HepG2 (cell line): ENCODE measurements around the gene TEK. TPM values are rescaled to one million over a fixed set of nuclear protein-coding genes. Genes with fewer than 3 reads are reported as not detected.

ENCODE experiments used
- ATAC-seq: fragments of 200-7000 bp; cut with Tn5 transposase; 3 replicates; pipeline ENCODE4 v1.9.1; 2020; ENCODE audit warnings: mild to moderate bottlenecking, moderate library complexity
- BruUV-seq: library from RNA; stranded (reverse); fragments of 400-500 nt; replicated peaks from 2 replicates; lab custom pipeline; 2021; lab: Mats Ljungman, UMichigan
- CTCF ChIA-PET: fragments of 300-600 bp; formaldehyde crosslinking; extraction: SDS; loops from one replicate; lab custom pipeline; 2021; ENCODE audit warnings: low total read pairs, inconsistent platforms, low intra/inter-chr PET ratio; lab: Yijun Ruan, JAX
- POLR2A ChIA-PET: fragments of 350-600 bp; sonication (Branson Sonifier 250); formaldehyde crosslinking; loops from one replicate; lab custom pipeline; 2020; ENCODE audit warnings: antibody characterized with exemption, inconsistent platforms; lab: Yijun Ruan, JAX
- DNase-seq: peaks from one replicate; pipeline ENCODE4 v3.0.0-alpha.2; 2015; ENCODE audit warnings: low spot score
- FAIRE-seq: peaks from 3 replicates; lab custom pipeline; 2011; peaks lifted over from hg19 to GRCh38; lab: Jason Lieb, UNC
- H2AFZ ChIP-seq: one replicate; pipeline ENCODE4 v1.6.1; 2011; ENCODE audit warnings: low read length, inconsistent platforms
- H3K27ac ChIP-seq: fragments of 300-600 bp; 3 replicates; pipeline ENCODE4 v1.8.0; 2011; ENCODE audit warnings: mixed run types, mild to moderate bottlenecking, mixed read lengths, low read length, inconsistent platforms; ENCODE audit not compliant: insufficient read depth; ENCODE audit errors: extremely low read length
- H3K27me3 ChIP-seq, 2 experiments: fragments of 200-600 bp in 1 of 2; 2 replicates in 1 of 2; 3 replicates in 1 of 2; pipeline versions ENCODE4 v1.6.0 to v1.8.0; 2011; ENCODE audit warnings: low read length in 2 of 2, mild to moderate bottlenecking in 2 of 2, moderate library complexity in 2 of 2, inconsistent platforms in 1 of 2; ENCODE audit not compliant: insufficient read depth in 2 of 2, control insufficient read depth in 1 of 2
- H3K36me3 ChIP-seq, 2 experiments: fragments of 200-600 bp in 1 of 2; replicated peaks in 1 of 2; 2 replicates in 1 of 2; 3 replicates in 1 of 2; pipeline versions ENCODE4 v1.5.1 to v1.8.0; 2011; ENCODE audit warnings: low read length in 2 of 2, inconsistent platforms in 1 of 2; ENCODE audit not compliant: insufficient read depth in 2 of 2, control insufficient read depth in 1 of 2
- H3K4me1 ChIP-seq: 2 replicates; pipeline ENCODE4 v1.5.1; 2012; ENCODE audit warnings: low read length, inconsistent platforms; ENCODE audit not compliant: insufficient read depth
- H3K4me2 ChIP-seq: 2 replicates; pipeline ENCODE4 v1.6.0; 2011; ENCODE audit warnings: low read depth, low read length, inconsistent platforms
- H3K4me3 ChIP-seq, 3 experiments: fragments of 200-600 bp in 1 of 3; sonication (generic), shearing (Covaris generic) in 1 of 3; replicated peaks in 1 of 3; 2 replicates each; pipeline ENCODE4 v1.5.1; 2011 to 2016; ENCODE audit warnings: low read length in 3 of 3, inconsistent platforms in 2 of 3, low read depth in 2 of 3, mild to moderate bottlenecking in 2 of 3, control low read depth in 1 of 3, mixed read lengths in 1 of 3; ENCODE audit not compliant: insufficient read depth in 1 of 3
- H3K79me2 ChIP-seq: one replicate; pipeline ENCODE4 v1.6.1; 2011; ENCODE audit warnings: low read length, inconsistent platforms; ENCODE audit not compliant: insufficient read depth
- H3K9ac ChIP-seq: 2 replicates; pipeline ENCODE4 v1.6.0; 2011; ENCODE audit warnings: mild to moderate bottlenecking, low read depth, low read length, inconsistent platforms; ENCODE audit not compliant: insufficient read depth
- H3K9me3 ChIP-seq: 2 replicates; pipeline ENCODE4 v1.5.1; 2012; ENCODE audit warnings: mild to moderate bottlenecking, low read length
- H4K20me1 ChIP-seq: 2 replicates; pipeline ENCODE4 v1.6.0; 2011; ENCODE audit warnings: inconsistent platforms, mild to moderate bottlenecking, low read length, moderate library complexity; ENCODE audit not compliant: insufficient read depth
- DNMT1 ChIP-seq: sonication (generic); formaldehyde crosslinking; IDR thresholded peaks from 2 replicates; pipeline ENCODE4 v1.5.1; 2020; ENCODE audit warnings: mild to moderate bottlenecking, missing genetic modification reagents
- EEA1 ChIP-seq: sonication (generic); formaldehyde crosslinking; IDR thresholded peaks from 2 replicates; pipeline ENCODE4 v1.5.1; 2020; ENCODE audit warnings: mild to moderate bottlenecking, missing genetic modification reagents, borderline replicate concordance
- JDP2 ChIP-seq: sonication (generic); formaldehyde crosslinking; IDR thresholded peaks from 2 replicates; pipeline ENCODE4 v1.8.1; 2022; ENCODE audit warnings: missing genetic modification reagents, borderline replicate concordance
- MBD4 ChIP-seq: IDR thresholded peaks from 2 replicates; pipeline ENCODE4 v1.6.1; 2012; ENCODE audit warnings: low read length, inconsistent platforms, borderline replicate concordance
- MEIS1 ChIP-seq: sonication (generic); formaldehyde crosslinking; IDR thresholded peaks from 2 replicates; pipeline ENCODE4 v1.9.0; 2021; ENCODE audit warnings: mild to moderate bottlenecking, missing genetic modification reagents, moderate library complexity, borderline replicate concordance
- TEAD2 ChIP-seq: sonication (generic); formaldehyde crosslinking; IDR thresholded peaks from 2 replicates; pipeline ENCODE4 v1.9.0; 2021; ENCODE audit warnings: missing genetic modification reagents
- ZFY ChIP-seq: sonication (generic); formaldehyde crosslinking; IDR thresholded peaks from 2 replicates; pipeline ENCODE4 v1.4.0; 2020; ENCODE audit warnings: missing genetic modification reagents
- ZNF276 ChIP-seq: sonication (generic); formaldehyde crosslinking; IDR thresholded peaks from 2 replicates; pipeline ENCODE4 v1.4.0; 2020; ENCODE audit warnings: mild to moderate bottlenecking, low read depth, missing genetic modification reagents
- ZNF343 ChIP-seq: sonication (generic); formaldehyde crosslinking; IDR thresholded peaks from 2 replicates; pipeline ENCODE4 v1.4.0; 2020; ENCODE audit warnings: mild to moderate bottlenecking, missing genetic modification reagents
- ZNF530 ChIP-seq: sonication (generic); formaldehyde crosslinking; IDR thresholded peaks from 2 replicates; pipeline ENCODE4 v1.5.0; 2020; ENCODE audit warnings: low read depth, mild to moderate bottlenecking, missing genetic modification reagents
- ZNF598 ChIP-seq: sonication (generic); formaldehyde crosslinking; IDR thresholded peaks from 2 replicates; pipeline ENCODE4 v1.5.1; 2020; ENCODE audit warnings: mild to moderate bottlenecking, missing genetic modification reagents, borderline replicate concordance
- ZNF776 ChIP-seq: sonication (generic); formaldehyde crosslinking; IDR thresholded peaks from 2 replicates; pipeline ENCODE4 v1.4.0; 2020; ENCODE audit warnings: mild to moderate bottlenecking, missing genetic modification reagents
- ZSCAN29 ChIP-seq: sonication (generic); formaldehyde crosslinking; conservative IDR thresholded peaks from 2 replicates; pipeline ENCODE4 v1.4.0; 2020; ENCODE audit warnings: mild to moderate bottlenecking, missing genetic modification reagents
- WGBS: methylation state at CpG from one replicate; pipeline ENCODE4 v1.1.6; 2017; ENCODE audit warnings: low lambda C conversion rate; 5-methylcytosine and 5-hydroxymethylcytosine counted together
- in situ Hi-C: cut with HindIII; loops from 2 replicates; pipeline ENCODE4 v1.10.0; 2017; ENCODE audit warnings: low pct_unique_long_range_greater_than_20kb; ENCODE audit not compliant: extremely low pct_ligation_motif_present
- intact Hi-C: fragments of 100-400 bp; cut with micrococcal nuclease; formaldehyde crosslinking; loops from one replicate; pipeline ENCODE4 v1.10.0; 2022; ENCODE audit not compliant: unreplicated experiment
- polyA plus RNA-seq, 8 experiments: library from polyadenylated mRNA; depleted of rRNA in 3 of 8; stranded (reverse) in 7 of 8; unstranded in 1 of 8; fragments of >200 nt; fragmentation: Illumina TruSeq in 4 of 8; extraction: Trizol in 4 of 8; gene quantifications; 2 replicates each; pipeline versions ENCODE4 v1.2.1 to v1.2.3, GENCODE V29; 2011 to 2016; ENCODE audit warnings: low read depth in 4 of 8, missing spikeins in 1 of 8, mixed read lengths in 1 of 8; ENCODE audit not compliant: insufficient read depth in 1 of 8
- total RNA-seq, 5 experiments: library from RNA; depleted of rRNA; stranded (reverse); fragments of >200 nt; fragmentation: Illumina TruSeq; extraction: Trizol; gene quantifications; 2 replicates each; pipeline ENCODE4 v1.2.3, GENCODE V29; 2016; ENCODE audit warnings: low read depth in 1 of 5
- TF ChIP-seq, protein P1 (sequence below): IDR thresholded peaks from 2 replicates; pipeline ENCODE4 v1.6.1; 2012; ENCODE audit warnings: low read length, improper control_type of control experiment
- TF ChIP-seq, protein P2 (sequence below): sonication (generic); formaldehyde crosslinking; conservative IDR thresholded peaks from 2 replicates; pipeline ENCODE4 v1.8.1; 2023; ENCODE audit warnings: missing genetic modification reagents
- TF ChIP-seq, protein P3 (sequence below): IDR thresholded peaks from 2 replicates; pipeline ENCODE4 v1.6.1; 2016; ENCODE audit warnings: low read depth, control low read depth

TEK gene
- total and polyA plus RNA-seq, 2 of the 13 experiments (the other 11 are each of a cell fraction or from before 2014, with no cell fraction given), result not detected

DNA sequence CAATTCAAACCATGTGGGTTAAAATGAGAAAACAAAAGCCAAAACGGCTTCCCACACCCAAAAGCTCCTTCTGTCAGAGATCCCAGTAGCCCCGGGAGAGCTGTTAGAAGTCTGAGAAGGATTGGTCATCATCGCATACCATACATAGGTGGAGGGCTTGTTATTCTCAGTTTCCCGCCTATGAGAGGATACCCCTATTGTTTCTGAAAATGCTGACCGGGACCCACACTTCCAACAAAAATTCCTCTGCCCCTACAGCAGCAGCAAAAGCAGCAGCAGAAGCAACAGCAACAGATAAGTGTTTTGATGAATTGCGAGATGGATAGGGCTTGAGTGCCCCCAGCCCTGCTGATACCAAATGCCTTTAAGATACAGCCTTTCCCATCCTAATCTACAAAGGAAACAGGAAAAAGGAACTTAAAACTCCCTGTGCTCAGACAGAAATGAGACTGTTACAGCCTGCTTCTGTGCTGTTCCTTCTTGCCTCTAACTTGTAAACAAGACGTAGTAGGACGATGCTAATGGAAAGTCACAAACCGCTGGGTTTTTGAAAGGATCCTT, at the start of gene TEK (continued):
- TF ChIP-seq DNMT1 (CRISPR knock-in tag), result no peak
- TF ChIP-seq, all 625 proteins: peak for 0

DNA sequence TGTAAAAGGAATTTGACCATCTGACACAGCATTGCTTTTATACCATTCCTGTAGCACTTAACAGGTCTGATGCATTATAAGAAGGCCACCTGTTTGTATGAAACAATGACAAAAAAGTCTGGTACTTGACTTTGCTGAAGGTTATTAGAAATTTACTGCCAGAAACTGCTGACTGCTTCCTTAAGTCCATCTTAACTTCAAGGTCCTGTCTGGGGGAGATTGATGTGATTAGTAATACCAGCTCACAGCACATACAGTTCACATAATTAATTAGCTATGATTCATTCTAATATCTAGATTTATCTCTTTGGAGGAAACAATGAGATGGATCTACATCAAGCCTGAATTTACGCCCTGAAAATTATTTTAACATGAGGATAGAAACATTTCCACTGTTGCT, 49.6 kb upstream of the TEK start:
- no peak overlapping the region for H2AFZ ChIP-seq
- no peak for FAIRE-seq
- POLR2A ChIA-PET, result no interaction called here
- H3K9me3 ChIP-seq, result no peaks in the 10 kb centered on the region
- no peaks in the 10 kb centered on the region for H4K20me1 ChIP-seq
- BruUV-seq, result no TSS peak
- intact Hi-C loops, result no loop called here
- H3K79me2 ChIP-seq, result no peaks in the 10 kb centered on the region
- CTCF ChIA-PET, result no interaction called here
- WGBS, result 100% methylated on average over 1 of the region's 1 CpG
- H3K27me3 ChIP-seq, result no peaks in the 10 kb centered on the region
- no peak overlapping the region for H3K27ac ChIP-seq
- no peak overlapping the region for H3K4me3 ChIP-seq
- H3K9ac ChIP-seq, result no peak overlapping the region
- no peaks in the 10 kb centered on the region for H3K36me3 ChIP-seq
- no peak for ATAC-seq
- DNase-seq, result no peak
- H3K4me2 ChIP-seq, result no peak overlapping the region
- H3K4me1 ChIP-seq, result peaks cover 10% of the 10 kb centered on the region
- in situ Hi-C loops, result no loop called here
- TF ChIP-seq MBD4 (no peak), ZNF776 (CRISPR knock-in tag) (no peak), ZNF598 (CRISPR knock-in tag) (no peak), EEA1 (no peak), TEAD2 (no peak), JDP2 (CRISPR knock-in tag) (no peak), MEIS1 (CRISPR knock-in tag) (no peak), ZSCAN29 (CRISPR knock-in tag) (no peak), ZNF530 (CRISPR knock-in tag) (no peak), ZNF276 (CRISPR knock-in tag) (no peak), ZFY (no peak), ZNF343 (CRISPR knock-in tag) (no peak)
- TF ChIP-seq, protein P1, sequence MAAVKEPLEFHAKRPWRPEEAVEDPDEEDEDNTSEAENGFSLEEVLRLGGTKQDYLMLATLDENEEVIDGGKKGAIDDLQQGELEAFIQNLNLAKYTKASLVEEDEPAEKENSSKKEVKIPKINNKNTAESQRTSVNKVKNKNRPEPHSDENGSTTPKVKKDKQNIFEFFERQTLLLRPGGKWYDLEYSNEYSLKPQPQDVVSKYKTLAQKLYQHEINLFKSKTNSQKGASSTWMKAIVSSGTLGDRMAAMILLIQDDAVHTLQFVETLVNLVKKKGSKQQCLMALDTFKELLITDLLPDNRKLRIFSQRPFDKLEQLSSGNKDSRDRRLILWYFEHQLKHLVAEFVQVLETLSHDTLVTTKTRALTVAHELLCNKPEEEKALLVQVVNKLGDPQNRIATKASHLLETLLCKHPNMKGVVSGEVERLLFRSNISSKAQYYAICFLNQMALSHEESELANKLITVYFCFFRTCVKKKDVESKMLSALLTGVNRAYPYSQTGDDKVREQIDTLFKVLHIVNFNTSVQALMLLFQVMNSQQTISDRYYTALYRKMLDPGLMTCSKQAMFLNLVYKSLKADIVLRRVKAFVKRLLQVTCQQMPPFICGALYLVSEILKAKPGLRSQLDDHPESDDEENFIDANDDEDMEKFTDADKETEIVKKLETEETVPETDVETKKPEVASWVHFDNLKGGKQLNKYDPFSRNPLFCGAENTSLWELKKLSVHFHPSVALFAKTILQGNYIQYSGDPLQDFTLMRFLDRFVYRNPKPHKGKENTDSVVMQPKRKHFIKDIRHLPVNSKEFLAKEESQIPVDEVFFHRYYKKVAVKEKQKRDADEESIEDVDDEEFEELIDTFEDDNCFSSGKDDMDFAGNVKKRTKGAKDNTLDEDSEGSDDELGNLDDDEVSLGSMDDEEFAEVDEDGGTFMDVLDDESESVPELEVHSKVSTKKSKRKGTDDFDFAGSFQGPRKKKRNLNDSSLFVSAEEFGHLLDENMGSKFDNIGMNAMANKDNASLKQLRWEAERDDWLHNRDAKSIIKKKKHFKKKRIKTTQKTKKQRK, result no peak
- TF ChIP-seq, protein P2, sequence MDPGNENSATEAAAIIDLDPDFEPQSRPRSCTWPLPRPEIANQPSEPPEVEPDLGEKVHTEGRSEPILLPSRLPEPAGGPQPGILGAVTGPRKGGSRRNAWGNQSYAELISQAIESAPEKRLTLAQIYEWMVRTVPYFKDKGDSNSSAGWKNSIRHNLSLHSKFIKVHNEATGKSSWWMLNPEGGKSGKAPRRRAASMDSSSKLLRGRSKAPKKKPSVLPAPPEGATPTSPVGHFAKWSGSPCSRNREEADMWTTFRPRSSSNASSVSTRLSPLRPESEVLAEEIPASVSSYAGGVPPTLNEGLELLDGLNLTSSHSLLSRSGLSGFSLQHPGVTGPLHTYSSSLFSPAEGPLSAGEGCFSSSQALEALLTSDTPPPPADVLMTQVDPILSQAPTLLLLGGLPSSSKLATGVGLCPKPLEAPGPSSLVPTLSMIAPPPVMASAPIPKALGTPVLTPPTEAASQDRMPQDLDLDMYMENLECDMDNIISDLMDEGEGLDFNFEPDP (CRISPR knock-in tag), result no peak
- TF ChIP-seq, protein P3, sequence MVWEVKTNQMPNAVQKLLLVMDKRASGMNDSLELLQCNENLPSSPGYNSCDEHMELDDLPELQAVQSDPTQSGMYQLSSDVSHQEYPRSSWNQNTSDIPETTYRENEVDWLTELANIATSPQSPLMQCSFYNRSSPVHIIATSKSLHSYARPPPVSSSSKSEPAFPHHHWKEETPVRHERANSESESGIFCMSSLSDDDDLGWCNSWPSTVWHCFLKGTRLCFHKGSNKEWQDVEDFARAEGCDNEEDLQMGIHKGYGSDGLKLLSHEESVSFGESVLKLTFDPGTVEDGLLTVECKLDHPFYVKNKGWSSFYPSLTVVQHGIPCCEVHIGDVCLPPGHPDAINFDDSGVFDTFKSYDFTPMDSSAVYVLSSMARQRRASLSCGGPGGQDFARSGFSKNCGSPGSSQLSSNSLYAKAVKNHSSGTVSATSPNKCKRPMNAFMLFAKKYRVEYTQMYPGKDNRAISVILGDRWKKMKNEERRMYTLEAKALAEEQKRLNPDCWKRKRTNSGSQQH, result no peak
